ENCODE results near the gene ANP32D. TPM values are rescaled to one million over a fixed set of nuclear protein-coding genes. Genes with fewer than 3 reads are reported as not detected.
"Not testable (repeated sequence)": the region's sequence is repeated elsewhere in the genome, so short reads cannot be mapped to it uniquely, and the experiment has no call there.

ANP32D gene
- polyA plus RNA-seq, 1 of the 3 experiments (the other 2 are of a cell fraction), result not detected

GRCh38 chr12:48514728-48515127 is 42.4 kb downstream of the ANP32D start (continued):
- TF ChIP-seq FOSL2 (IDR thresholded peaks at IDR 0.05; ENCODE audit: borderline replicate concordance, low read depth), result no peak
- no peak for TF ChIP-seq MEF2A (IDR thresholded peaks at IDR 0.05; ENCODE audit: borderline replicate concordance, low read depth)

- H2AFZ ChIP-seq (ENCODE audit: low read depth); POLR2A ChIA-PET; H3K4me2 ChIP-seq; H3K4me3 ChIP-seq (ENCODE audit: low read depth in 2 of 2, low read length in 1 of 2); H3K9me3 ChIP-seq; H3K27me3 ChIP-seq (ENCODE audit: insufficient read depth); H3K9me2 ChIP-seq; H4K20me1 ChIP-seq (ENCODE audit: insufficient read depth); H3K27ac ChIP-seq (ENCODE audit: low read depth in 2 of 2, low read length in 1 of 2); H3K36me3 ChIP-seq (replicated peaks in 1 of 2; ENCODE audit: control insufficient read depth in 1 of 2, insufficient read depth in 2 of 2, low read length in 1 of 2); H3K4me1 ChIP-seq (ENCODE audit: control insufficient read depth in 1 of 2, insufficient read depth in 2 of 2, low read depth in 1 of 2, low read length in 1 of 2); H3F3A ChIP-seq (replicated peaks; ENCODE audit: insufficient read depth); CTCF ChIA-PET; H3K79me2 ChIP-seq (ENCODE audit: insufficient read depth); DNase-seq; H3K9ac ChIP-seq: not testable (repeated sequence)
- WGBS (ENCODE audit: low lambda C conversion rate), result 60% methylated on average over 10 of the region's 24 CpGs
Measured at GRCh38 chr12:48520381-48520780, 48.0 kb downstream of the ANP32D start.

Other genes starting within 250 kb of the ANP32D start
- 1.9 and 2.8 TPM in 2 replicates for gene ZNF641, start 121.6 kb upstream of the ANP32D start, polyA plus RNA-seq (2012; rRNA removed)
- not detected in 2 replicates for gene C12orf54, start 9.9 kb downstream of the ANP32D start, polyA plus RNA-seq (2012; rRNA removed)
- not detected in 2 replicates for gene OR8S1, start 53.1 kb downstream of the ANP32D start, polyA plus RNA-seq (2012; rRNA removed)
- gene LALBA, start 97.5 kb downstream of the ANP32D start, polyA plus RNA-seq (2012; rRNA removed), result not detected in 2 replicates
- gene KANSL2, start 209.7 kb downstream of the ANP32D start, polyA plus RNA-seq (2012; rRNA removed), result 32.8 and 35.3 TPM in 2 replicates
- 7.2 and 10.9 TPM in 2 replicates for gene CCNT1, start 244.1 kb downstream of the ANP32D start, polyA plus RNA-seq (2012; rRNA removed)